Erythroblast (primary cell): ENCODE data around the gene GTPBP3.

Source experiments
- GATA1 ChIP-seq: IDR thresholded peaks from 2 replicates; pipeline ENCODE4 v1.6.1; 2011; ENCODE audit warnings: low read depth, mild to moderate bottlenecking, control low read depth, low read length, moderate library complexity
- POLR2A ChIP-seq: IDR thresholded peaks from 2 replicates; pipeline ENCODE4 v1.6.1; 2011; ENCODE audit warnings: mild to moderate bottlenecking, low read length

GRCh38 chr19:17292301-17293074 is 44.9 kb upstream of the GTPBP3 start:
- TF ChIP-seq POLR2A (peak; percentile 60), GATA1 (no peak)
